Coronary artery (tissue), 2 donors: Measurements from ENCODE around the gene CPHXL.

Experiments
- DNase-seq: peaks from one replicate; pipeline ENCODE4 v3.0.0-alpha.2; 2017; ENCODE audit warnings: low spot score
- H3K27ac ChIP-seq, 2 donors: fragments of 200-600 bp; sonication (generic); one replicate each; pipeline ENCODE4 v1.5.1; 2016 to 2019
- H3K4me3 ChIP-seq: fragments of 200-600 bp; sonication (generic); 2 replicates; pipeline ENCODE4 v1.5.1; 2016; ENCODE audit warnings: mild to moderate bottlenecking, moderate library complexity
- TF ChIP-seq, protein P1 (sequence below): fragments of 200-600 bp; sonication (generic); IDR thresholded peaks from one replicate; pipeline ENCODE4 v1.5.1; 2019; ENCODE audit warnings: antibody characterized with exemption

CPHXL gene

GRCh38 chr16:75726390-75726789 is at the start of gene CPHXL:
Gene CPHXL (minus strand): TSS chr16:75726490. CDS start chr16:75726442, 48 bp downstream.
- H3K27ac ChIP-seq: no peak within 1 kb of the TSS
- no peak for DNase-seq
- TF ChIP-seq, protein P1, sequence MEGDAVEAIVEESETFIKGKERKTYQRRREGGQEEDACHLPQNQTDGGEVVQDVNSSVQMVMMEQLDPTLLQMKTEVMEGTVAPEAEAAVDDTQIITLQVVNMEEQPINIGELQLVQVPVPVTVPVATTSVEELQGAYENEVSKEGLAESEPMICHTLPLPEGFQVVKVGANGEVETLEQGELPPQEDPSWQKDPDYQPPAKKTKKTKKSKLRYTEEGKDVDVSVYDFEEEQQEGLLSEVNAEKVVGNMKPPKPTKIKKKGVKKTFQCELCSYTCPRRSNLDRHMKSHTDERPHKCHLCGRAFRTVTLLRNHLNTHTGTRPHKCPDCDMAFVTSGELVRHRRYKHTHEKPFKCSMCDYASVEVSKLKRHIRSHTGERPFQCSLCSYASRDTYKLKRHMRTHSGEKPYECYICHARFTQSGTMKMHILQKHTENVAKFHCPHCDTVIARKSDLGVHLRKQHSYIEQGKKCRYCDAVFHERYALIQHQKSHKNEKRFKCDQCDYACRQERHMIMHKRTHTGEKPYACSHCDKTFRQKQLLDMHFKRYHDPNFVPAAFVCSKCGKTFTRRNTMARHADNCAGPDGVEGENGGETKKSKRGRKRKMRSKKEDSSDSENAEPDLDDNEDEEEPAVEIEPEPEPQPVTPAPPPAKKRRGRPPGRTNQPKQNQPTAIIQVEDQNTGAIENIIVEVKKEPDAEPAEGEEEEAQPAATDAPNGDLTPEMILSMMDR: no peak
- H3K4me3 ChIP-seq: no peak within 1 kb of the TSS

DNA sequence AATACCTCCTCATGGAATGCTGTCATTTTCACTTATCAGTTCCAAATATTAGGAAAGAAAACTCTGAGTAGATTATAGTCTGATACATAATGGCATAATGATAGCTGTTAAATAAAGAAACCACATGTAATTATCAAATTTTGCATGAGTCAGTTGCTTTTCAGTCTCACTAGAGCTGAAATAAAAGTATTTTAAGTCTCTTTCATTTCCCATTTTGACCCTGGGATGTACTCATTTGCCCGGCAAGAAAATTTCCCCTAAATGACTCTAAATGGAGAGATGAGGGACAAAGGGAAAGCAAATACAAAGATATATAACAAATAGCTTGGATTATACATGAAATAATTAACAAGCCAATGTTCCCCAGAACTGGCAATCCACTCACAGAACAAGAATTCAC is 47.9 kb upstream of the CPHXL start:
- H3K27ac ChIP-seq: no peak overlapping the region
- H3K4me3 ChIP-seq: no peak overlapping the region
- no peak for DNase-seq
- TF ChIP-seq, protein P1: no peak

DNA sequence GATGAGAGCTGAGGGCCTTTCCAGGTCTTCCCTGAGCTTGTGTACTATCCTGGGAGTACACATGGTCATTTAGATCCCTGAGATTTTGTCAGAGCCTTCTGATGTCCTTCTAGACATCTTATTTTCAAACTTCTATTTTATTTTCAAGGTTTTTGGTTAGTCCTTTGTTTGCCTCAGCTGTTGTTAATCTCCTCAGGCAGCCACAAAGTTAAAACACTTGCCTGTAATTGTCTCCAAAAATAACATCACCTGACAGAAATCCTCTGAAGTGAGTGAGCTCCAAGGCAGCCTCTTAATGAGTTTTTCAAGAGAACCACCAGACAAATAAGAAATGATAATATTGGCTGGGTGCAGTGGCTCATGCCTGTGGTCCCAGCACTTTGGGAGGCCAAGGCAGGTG is 43.8 kb upstream of the CPHXL start:
- no peak overlapping the region for H3K4me3 ChIP-seq
- TF ChIP-seq, protein P1: no peak
- DNase-seq: no peak
- no peak overlapping the region for H3K27ac ChIP-seq

DNA sequence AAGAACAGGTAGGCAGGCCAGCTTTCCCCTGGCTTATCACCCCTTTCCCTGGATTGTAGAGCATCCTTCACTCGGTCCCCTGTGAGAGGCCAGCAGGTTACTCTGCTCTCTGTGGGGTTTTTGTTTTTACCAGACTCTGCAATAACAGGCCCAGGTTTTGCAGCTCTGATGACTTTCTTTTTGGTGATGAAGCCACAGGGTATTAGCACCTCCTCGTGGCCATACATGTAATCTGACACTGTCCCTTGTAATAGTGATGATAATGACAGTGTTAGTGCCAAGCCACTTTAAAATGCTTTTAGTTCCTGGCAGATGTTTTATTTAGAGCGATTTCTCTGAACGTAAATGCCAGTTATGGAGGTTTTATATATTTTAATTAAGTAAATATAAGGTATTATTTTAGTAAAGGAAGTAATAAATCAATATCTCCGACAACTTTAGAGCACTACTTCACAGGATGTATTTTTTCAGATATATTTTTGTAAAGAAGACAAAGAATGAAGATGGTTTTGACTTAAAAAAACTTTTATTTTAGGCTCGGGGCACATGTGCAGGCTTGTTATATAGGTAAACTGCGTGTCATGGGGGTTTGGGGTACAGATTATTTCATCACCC is 38.0 kb upstream of the CPHXL start:
- TF ChIP-seq, protein P1: peak; percentile 66
- Histone ChIP-seq H3K27ac (no peak overlapping the region), H3K4me3 (no peak overlapping the region)
- DNase-seq: no peak

DNA sequence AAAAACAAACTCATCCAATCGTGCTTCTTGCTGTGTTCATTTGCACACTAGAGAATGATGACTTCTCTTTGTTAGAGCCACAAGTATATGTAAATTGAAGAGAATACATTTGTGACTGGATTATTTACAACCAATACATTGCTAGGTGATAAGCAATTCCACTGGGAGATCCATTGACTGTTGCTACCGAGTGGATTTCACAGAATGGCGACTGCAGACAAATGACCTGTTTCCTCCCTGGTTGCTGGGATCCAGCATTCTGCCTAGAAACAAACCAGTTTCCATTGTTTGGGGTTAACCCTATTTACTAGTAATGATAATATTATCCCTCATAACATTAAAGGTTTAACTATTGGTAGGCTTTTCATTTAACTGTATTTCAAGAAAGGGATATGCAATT is 36.9 kb upstream of the CPHXL start:
- DNase-seq: no peak
- no peak overlapping the region for H3K27ac ChIP-seq
- no peak overlapping the region for H3K4me3 ChIP-seq
- TF ChIP-seq, protein P1: no peak

- TF ChIP-seq, protein P1: no peak
- no peak for DNase-seq
- Histone ChIP-seq H3K27ac (no peak overlapping the region), H3K4me3 (no peak overlapping the region)
Observed at GRCh38 chr16:75762746-75763145, 36.5 kb upstream of the CPHXL start.

DNA sequence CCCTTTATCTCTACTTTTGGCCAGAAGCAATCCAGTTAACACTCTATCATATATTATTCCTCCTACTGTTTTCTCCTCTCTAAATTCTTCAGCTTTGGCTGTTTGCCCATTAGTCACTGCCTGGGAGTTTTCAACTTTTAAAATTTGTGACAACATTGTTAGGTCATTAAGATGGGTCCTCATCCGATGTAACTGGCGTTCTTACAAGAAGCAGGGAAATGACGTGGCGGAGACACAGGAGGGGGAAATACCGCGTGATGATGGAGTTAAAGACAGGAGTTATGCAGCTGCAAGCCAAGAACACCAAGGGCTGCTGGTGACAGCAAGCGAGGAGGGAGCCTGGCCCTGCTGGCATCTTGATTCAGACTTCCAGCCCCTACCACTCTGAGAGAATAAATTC is 34.8 kb upstream of the CPHXL start:
- no peak overlapping the region for H3K27ac ChIP-seq
- TF ChIP-seq, protein P1: no peak
- H3K4me3 ChIP-seq: no peak overlapping the region
- DNase-seq: no peak
